CD1c-positive myeloid dendritic cell (primary cell): ENCODE results near the gene GRIA2.

ENCODE experiments used
- DNase-seq: peaks from one replicate; pipeline ENCODE4 v3.0.0-alpha.2; 2016; ENCODE audit errors: extremely low spot score

The GRIA2 gene

DNA sequence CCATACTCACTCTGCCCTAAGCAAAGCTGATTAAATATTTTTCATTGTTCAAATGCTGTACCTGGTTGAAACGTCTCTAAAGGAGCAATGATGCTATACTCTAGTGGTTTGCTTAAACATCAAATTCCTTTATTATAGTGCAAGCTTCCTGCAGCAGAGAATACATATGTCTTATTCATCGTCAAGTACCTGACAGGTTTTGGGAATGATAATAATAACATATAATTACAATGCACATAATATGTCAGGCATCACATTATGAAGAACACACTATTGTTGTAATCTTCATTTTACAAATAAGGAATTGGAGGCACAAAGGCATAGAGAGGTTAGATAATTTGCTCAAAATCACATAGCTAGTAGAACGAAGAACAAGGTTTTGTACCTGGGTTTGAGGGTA, 151.6 kb downstream of the GRIA2 start:
- DNase-seq, result no peak

DNA sequence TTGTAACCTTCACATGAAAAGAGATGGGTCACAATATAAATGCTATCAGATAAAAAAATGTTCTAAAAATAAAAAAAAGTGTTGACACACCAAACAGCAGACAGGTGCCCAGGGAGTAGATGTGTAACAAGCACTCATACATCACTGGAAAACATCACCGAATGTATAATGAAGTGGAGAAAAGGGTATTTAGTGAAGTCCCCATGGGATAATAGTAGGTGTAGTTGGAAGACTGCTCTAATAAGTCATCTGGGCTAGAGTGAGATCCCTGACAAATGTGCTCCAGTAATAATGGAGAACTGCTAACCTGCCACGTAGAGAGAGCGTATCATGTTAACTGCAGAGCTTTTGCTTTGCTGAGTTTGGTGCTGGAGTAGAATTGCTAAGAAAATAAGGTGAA, 152.0 kb downstream of the GRIA2 start:
- DNase-seq, result no peak

DNA sequence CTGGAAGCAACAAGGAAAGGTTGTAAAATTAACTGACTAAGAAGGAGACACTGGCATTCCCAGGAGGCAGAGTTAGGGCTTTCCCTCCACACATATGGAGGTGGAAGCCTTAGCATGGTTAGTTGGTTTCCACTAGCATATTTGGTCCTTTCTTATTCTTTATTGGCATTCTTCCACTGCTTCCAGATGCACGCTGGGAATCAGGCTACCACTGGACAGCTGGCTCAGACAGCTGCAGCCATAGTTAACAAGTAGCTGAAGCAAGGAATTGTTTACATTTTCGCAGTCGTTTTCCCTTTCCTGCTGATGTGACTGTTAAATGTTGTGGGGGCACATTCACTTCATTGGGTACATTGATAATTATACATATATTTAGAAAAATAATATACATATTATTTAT, 169.2 kb downstream of the GRIA2 start:
- no peak for DNase-seq

DNA sequence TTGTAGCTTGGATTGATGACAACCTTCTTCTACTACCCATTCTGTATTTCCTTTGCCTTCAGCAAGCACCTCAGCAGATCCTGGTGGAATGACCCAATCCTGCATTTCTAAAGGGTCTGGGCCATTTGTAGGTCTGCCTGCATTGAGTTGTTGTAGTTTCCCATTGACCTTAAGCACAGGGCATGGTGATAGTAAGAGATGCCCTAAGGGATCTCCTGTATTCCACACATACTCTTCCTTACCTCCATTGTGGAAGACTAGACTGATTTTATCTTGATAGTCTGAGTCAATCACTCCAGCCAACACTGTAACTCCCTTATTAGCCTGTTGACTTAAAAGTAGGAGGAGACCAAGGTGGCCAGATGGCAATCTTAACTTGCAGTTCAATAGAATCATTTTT, 184.5 kb downstream of the GRIA2 start:
- DNase-seq, result no peak
